HepG2 (cell line): ENCODE data around the gene TEAD1. TPM values are rescaled to one million over a fixed set of nuclear protein-coding genes. Genes with fewer than 3 reads are reported as not detected.

Source experiments
- CBX5 ChIP-seq: sonication (generic); formaldehyde crosslinking; IDR thresholded peaks from 2 replicates; pipeline ENCODE4 v1.4.0; 2020; ENCODE audit warnings: missing genetic modification reagents, borderline replicate concordance
- CSRNP1 ChIP-seq: sonication (generic); formaldehyde crosslinking; IDR thresholded peaks from 2 replicates; pipeline ENCODE4 v1.8.1; 2023; ENCODE audit warnings: mild to moderate bottlenecking, missing genetic modification reagents
- DRAP1 ChIP-seq: IDR thresholded peaks from 2 replicates; pipeline ENCODE4 v1.6.1; 2016; ENCODE audit warnings: missing genetic modification reagents, missing compliant biosample characterization
- ELF3 ChIP-seq: IDR thresholded peaks from 2 replicates; pipeline ENCODE4 v1.6.1; 2016; ENCODE audit warnings: missing genetic modification reagents, missing compliant biosample characterization
- HHEX ChIP-seq: IDR thresholded peaks from 2 replicates; pipeline ENCODE4 v1.6.1; 2016; ENCODE audit warnings: control low read depth
- KMT2B ChIP-seq: IDR thresholded peaks from 2 replicates; pipeline ENCODE4 v1.6.1; 2016; ENCODE audit warnings: missing genetic modification reagents, missing compliant biosample characterization
- MIXL1 ChIP-seq: IDR thresholded peaks from 2 replicates; pipeline ENCODE4 v1.6.1; 2016
- MLX ChIP-seq: IDR thresholded peaks from 2 replicates; pipeline ENCODE4 v1.6.1; 2016
- SMAD3 ChIP-seq: sonication (generic); formaldehyde crosslinking; IDR thresholded peaks from 2 replicates; pipeline ENCODE4 v1.4.0; 2020; ENCODE audit warnings: missing genetic modification reagents
- TCF7 ChIP-seq: sonication (generic); IDR thresholded peaks from 2 replicates; pipeline ENCODE4 v1.6.1; 2016; ENCODE audit warnings: antibody characterized with exemption, low read depth
- THAP9 ChIP-seq: sonication (generic); formaldehyde crosslinking; IDR thresholded peaks from 2 replicates; pipeline ENCODE4; 2020; ENCODE audit warnings: missing genetic modification reagents, mild to moderate bottlenecking, borderline replicate concordance
- ZBTB39 ChIP-seq: sonication (generic); formaldehyde crosslinking; IDR thresholded peaks from 2 replicates; pipeline ENCODE4 v1.5.0; 2020; ENCODE audit warnings: missing genetic modification reagents
- ZNF446 ChIP-seq: sonication (generic); formaldehyde crosslinking; IDR thresholded peaks from 2 replicates; pipeline ENCODE4 v1.5.0; 2020; ENCODE audit warnings: mild to moderate bottlenecking, missing genetic modification reagents
- ZSCAN29 ChIP-seq: sonication (generic); formaldehyde crosslinking; conservative IDR thresholded peaks from 2 replicates; pipeline ENCODE4 v1.4.0; 2020; ENCODE audit warnings: mild to moderate bottlenecking, missing genetic modification reagents
- polyA plus RNA-seq, 8 experiments: library from polyadenylated mRNA; depleted of rRNA in 3 of 8; stranded (reverse) in 7 of 8; unstranded in 1 of 8; fragments of >200 nt; fragmentation: Illumina TruSeq in 4 of 8; extraction: Trizol in 4 of 8; gene quantifications; 2 replicates each; pipeline versions ENCODE4 v1.2.1 to v1.2.3, GENCODE V29; 2011 to 2016; ENCODE audit warnings: low read depth in 4 of 8, missing spikeins in 1 of 8, mixed read lengths in 1 of 8; ENCODE audit not compliant: insufficient read depth in 1 of 8
- total RNA-seq, 5 experiments: library from RNA; depleted of rRNA; stranded (reverse); fragments of >200 nt; fragmentation: Illumina TruSeq; extraction: Trizol; gene quantifications; 2 replicates each; pipeline ENCODE4 v1.2.3, GENCODE V29; 2016; ENCODE audit warnings: low read depth in 1 of 5

Gene TEAD1
- total and polyA plus RNA-seq, 2 of the 13 experiments (the other 11 are each of a cell fraction or from before 2014, with no cell fraction given), result 20.1 to 30.5 TPM

- TF ChIP-seq TCF7, result no peak
- no peak for TF ChIP-seq HHEX (CRISPR knock-in tag)
- no peak for TF ChIP-seq SMAD3
- TF ChIP-seq ELF3 (CRISPR knock-in tag), result peak; percentile 38; the same call in 1 of the 2 replicates
- no peak for TF ChIP-seq ZBTB39 (CRISPR knock-in tag)
- 0 out of 2 replicates have a peak, but pooled peaks have one; percentile 33 for TF ChIP-seq CBX5
- TF ChIP-seq THAP9 (CRISPR knock-in tag), result no peak
- TF ChIP-seq DRAP1, result peak; percentile 77
- TF ChIP-seq CSRNP1 (CRISPR knock-in tag), result no peak
- TF ChIP-seq ZSCAN29 (CRISPR knock-in tag), result 0 out of 2 replicates have a peak, but pooled peaks have one; percentile 25
- no peak for TF ChIP-seq ZNF446 (CRISPR knock-in tag)
- peak; percentile 64 for TF ChIP-seq KMT2B (CRISPR knock-in tag)
- TF ChIP-seq MLX (CRISPR knock-in tag), result no peak
- TF ChIP-seq MIXL1 (CRISPR knock-in tag), result 0 out of 2 replicates have a peak, but pooled peaks have one; percentile 9
Measured at GRCh38 chr11:12827929-12828812, 153.9 kb downstream of the TEAD1 start (continued).
